Natural killer cell (primary cell): ENCODE data around the gene TP53. TPM values are rescaled to one million over a fixed set of nuclear protein-coding genes. Genes with fewer than 3 reads are reported as not detected.

Source experiments
- ATAC-seq, 3 donors: fragments of 150-1000 bp in 2 of 3; fragments of 200-7000 bp in 1 of 3; cut with Tn5 transposase; 1 replicate in 1 of 3; 2 replicates in 2 of 3; pipeline ENCODE4 v1.10.0; 2021; ENCODE audit warnings: mild to moderate bottlenecking in 2 of 3, moderate library complexity in 2 of 3
- DNase-seq, 2 donors: peaks; one replicate each; pipeline versions ENCODE4 v3.0.0 to v3.0.0-alpha.2; 2013 to 2021; ENCODE audit warnings: mixed read lengths in 1 of 2
- H3K27ac ChIP-seq: one replicate; pipeline ENCODE4 v1.5.1; 2013; ENCODE audit warnings: mild to moderate bottlenecking, low read length
- H3K27me3 ChIP-seq: one replicate; pipeline ENCODE4 v1.6.1; 2013; ENCODE audit warnings: low read length; ENCODE audit not compliant: control insufficient read depth, insufficient read depth
- H3K36me3 ChIP-seq: one replicate; pipeline ENCODE4 v1.6.1; 2013; ENCODE audit warnings: low read length; ENCODE audit not compliant: control insufficient read depth, insufficient read depth
- H3K4me1 ChIP-seq: one replicate; pipeline ENCODE4 v1.6.1; 2013; ENCODE audit warnings: low read length; ENCODE audit not compliant: control insufficient read depth, insufficient read depth
- H3K4me3 ChIP-seq: one replicate; pipeline ENCODE4 v1.5.1; 2013; ENCODE audit warnings: low read length
- H3K9me3 ChIP-seq: one replicate; pipeline ENCODE4 v1.6.1; 2013; ENCODE audit warnings: low read length; ENCODE audit not compliant: control insufficient read depth, insufficient read depth
- H3K27ac Mint-ChIP-seq, 2 donors: one replicate each; pipeline ENCODE4 v1.8.0; 2022; ENCODE audit warnings: mild to moderate bottlenecking in 2 of 2, mixed read lengths in 2 of 2, moderate library complexity in 1 of 2
- H3K27me3 Mint-ChIP-seq, 2 donors: one replicate each; pipeline ENCODE4 v1.8.0; 2022; ENCODE audit warnings: low read depth in 2 of 2, mixed read lengths in 2 of 2
- H3K36me3 Mint-ChIP-seq: one replicate; pipeline ENCODE4 v1.8.0; 2022; ENCODE audit warnings: mixed read lengths
- H3K4me1 Mint-ChIP-seq, 2 donors: one replicate each; pipeline ENCODE4 v1.8.0; 2022; ENCODE audit warnings: mixed read lengths in 2 of 2
- H3K4me3 Mint-ChIP-seq: one replicate; pipeline ENCODE4 v1.8.0; 2022; ENCODE audit warnings: mild to moderate bottlenecking, moderate library complexity, mixed read lengths
- H3K9me3 Mint-ChIP-seq, 2 donors: one replicate each; pipeline ENCODE4 v1.8.0; 2022; ENCODE audit warnings: mixed read lengths in 2 of 2
- WGBS: methylation state at CpG from one replicate; pipeline ENCODE4 v1.1.7; 2013; ENCODE audit warnings: missing lambda C conversion rate; ENCODE audit not compliant: insufficient coverage; 5-methylcytosine and 5-hydroxymethylcytosine counted together
- intact Hi-C: fragments of 100-400 bp; cut with micrococcal nuclease; formaldehyde crosslinking; loops from one replicate; pipeline ENCODE4 v1.14.2; 2022
- total RNA-seq, 4 donors: library from RNA; stranded (reverse); fragments of 120-200 nt in 1 of 4; gene quantifications; one replicate each; pipeline versions ENCODE4 v1.2.3 to v1.2.4, GENCODE V29; 2013 to 2022
- TF ChIP-seq, protein P1 (sequence below): fragments of 200-600 bp; IDR thresholded peaks from one replicate; pipeline ENCODE4 v1.8.0; 2022; ENCODE audit warnings: antibody characterized with exemption

The TP53 gene
- total RNA-seq, 3 donors from 2014 or later (not counting 1 experiment from before 2014, with no cell fraction given): 56.5 to 65.5 (median 62.0) TPM

DNA sequence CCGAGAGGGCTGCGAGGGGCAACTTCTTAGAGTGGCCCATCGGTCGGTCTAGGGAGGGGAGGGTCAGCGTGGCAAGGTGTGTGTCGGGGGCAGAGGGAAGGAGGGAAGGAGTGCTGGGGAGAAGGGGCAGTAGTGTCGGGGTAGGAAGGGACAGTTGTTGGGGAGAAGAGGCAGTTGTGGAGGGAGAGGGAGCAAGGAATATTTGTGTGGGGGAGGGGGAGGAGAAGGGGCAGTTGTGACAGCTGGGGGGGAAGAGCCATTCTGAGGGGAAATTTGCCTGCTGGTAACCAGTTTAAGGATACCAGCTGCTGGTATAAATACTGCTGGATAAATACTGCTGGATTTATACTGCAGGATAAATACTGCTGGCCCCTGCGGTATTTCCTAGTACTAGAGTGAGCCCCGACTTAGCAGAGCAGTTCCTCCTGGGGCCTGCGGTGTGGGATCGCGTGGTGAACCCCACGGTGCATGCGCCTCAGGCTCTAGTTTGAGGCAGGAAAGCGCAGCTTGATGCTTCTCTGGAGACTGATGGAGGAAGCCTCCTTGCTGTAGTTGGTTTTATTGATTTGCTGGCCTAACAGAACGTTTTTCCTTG lies 30.6 kb upstream of the TP53 start:
- Histone ChIP-seq H3K27me3 (peaks cover 32% of the 10 kb centered on the region), H3K27ac (no peak overlapping the region), H3K9me3 (no peaks in the 10 kb centered on the region), H3K4me3 (no peak overlapping the region), H3K4me1 (peaks cover 12% of the 10 kb centered on the region), H3K36me3 (no peaks in the 10 kb centered on the region)
- intact Hi-C loops: no loop called here
- Mint-ChIP-seq H3K9me3 (no peaks in the 10 kb centered on the region), H3K4me1 (peaks cover 5 to 23% of the 10 kb centered on the region in 2 donors), H3K4me3 (peak overlapping the region; percentile 45), H3K36me3 (no peaks in the 10 kb centered on the region), H3K27me3 (peaks cover 57 to 66% of the 10 kb centered on the region in 2 donors), H3K27ac (no peak overlapping the region)
- ATAC-seq (peak; percentile 17 to 60 (median 24)), DNase-seq (peak in 1 of 2 donors; percentile 49)
- TF ChIP-seq, protein P1, sequence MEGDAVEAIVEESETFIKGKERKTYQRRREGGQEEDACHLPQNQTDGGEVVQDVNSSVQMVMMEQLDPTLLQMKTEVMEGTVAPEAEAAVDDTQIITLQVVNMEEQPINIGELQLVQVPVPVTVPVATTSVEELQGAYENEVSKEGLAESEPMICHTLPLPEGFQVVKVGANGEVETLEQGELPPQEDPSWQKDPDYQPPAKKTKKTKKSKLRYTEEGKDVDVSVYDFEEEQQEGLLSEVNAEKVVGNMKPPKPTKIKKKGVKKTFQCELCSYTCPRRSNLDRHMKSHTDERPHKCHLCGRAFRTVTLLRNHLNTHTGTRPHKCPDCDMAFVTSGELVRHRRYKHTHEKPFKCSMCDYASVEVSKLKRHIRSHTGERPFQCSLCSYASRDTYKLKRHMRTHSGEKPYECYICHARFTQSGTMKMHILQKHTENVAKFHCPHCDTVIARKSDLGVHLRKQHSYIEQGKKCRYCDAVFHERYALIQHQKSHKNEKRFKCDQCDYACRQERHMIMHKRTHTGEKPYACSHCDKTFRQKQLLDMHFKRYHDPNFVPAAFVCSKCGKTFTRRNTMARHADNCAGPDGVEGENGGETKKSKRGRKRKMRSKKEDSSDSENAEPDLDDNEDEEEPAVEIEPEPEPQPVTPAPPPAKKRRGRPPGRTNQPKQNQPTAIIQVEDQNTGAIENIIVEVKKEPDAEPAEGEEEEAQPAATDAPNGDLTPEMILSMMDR: no peak
- WGBS: 1% methylated on average over 16 of the region's 16 CpGs

DNA sequence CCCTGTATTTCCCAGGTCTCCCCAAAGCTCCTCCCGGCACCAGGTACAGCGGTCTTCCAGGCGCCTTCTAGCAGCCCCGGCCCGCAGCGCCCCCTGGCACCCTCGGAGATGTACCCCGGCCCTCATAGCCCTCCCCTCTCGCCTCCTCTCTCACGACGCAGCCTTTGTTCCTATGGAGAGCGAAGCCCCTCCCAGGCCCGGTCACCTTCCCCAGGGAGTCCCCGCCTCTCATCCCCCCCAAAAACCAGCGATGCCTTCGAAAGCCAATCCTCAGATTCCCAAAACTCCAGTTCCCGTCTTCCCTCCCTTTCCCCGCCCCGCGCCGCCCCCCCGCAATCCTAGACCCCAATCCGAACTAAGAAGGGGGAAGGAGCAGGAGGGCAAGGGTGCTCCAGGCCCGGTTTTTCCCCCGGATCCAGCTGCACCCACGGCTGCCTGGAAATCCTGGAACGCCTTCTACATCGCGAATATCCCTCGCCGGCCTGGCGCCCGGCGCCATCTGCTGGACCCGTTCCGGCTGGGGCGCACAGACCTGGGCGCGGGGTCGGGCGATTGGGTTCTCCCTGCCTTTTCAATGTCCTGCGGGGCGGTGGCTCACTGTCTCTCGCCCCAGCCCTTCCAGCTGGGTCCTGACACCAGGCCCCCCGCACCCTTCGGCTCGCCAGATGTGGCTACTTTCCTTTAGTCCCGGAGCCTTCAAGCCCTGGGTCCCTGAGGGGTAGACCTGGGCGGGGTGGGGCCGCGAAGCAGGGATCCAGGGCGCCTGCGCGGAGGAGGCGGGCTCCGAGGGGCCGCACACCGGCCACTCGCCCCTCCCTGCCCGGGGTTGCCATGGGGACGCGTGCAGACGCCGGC lies 29.8 kb upstream of the TP53 start, which contains the start of gene DNAH2:
TSS of gene DNAH2 (plus strand) at position 844 of the 855 bp plus-strand sequence. CDS start 1,991 bp downstream, outside the sequence.
- peaks cover 5 to 23% of the 10 kb centered on the region in 2 donors for H3K4me1 Mint-ChIP-seq
- WGBS: under 1% methylated on average over 63 of the region's 64 CpGs
- DNase-seq (peak in 1 of 2 donors; percentile 43), ATAC-seq (peak; percentile 17 to 61 (median 26))
- TF ChIP-seq, protein P1: no peak
- H3K4me3 Mint-ChIP-seq: peak within 1 kb of the TSS; percentile 56
- Histone ChIP-seq H3K4me3 (no peak within 1 kb of the TSS), H3K9me3 (no peaks in the 10 kb centered on the region), H3K27ac (no peak within 1 kb of the TSS), H3K36me3 (no peaks in the 10 kb centered on the region), H3K4me1 (peaks cover 12% of the 10 kb centered on the region), H3K27me3 (peaks cover 32% of the 10 kb centered on the region)
- intact Hi-C loops: no loop called here
- H3K9me3 Mint-ChIP-seq: no peaks in the 10 kb centered on the region
- peaks cover 64 to 68% of the 10 kb centered on the region in 2 donors for H3K27me3 Mint-ChIP-seq
- H3K36me3 Mint-ChIP-seq: no peaks in the 10 kb centered on the region
- H3K27ac Mint-ChIP-seq: no peak within 1 kb of the TSS

DNA sequence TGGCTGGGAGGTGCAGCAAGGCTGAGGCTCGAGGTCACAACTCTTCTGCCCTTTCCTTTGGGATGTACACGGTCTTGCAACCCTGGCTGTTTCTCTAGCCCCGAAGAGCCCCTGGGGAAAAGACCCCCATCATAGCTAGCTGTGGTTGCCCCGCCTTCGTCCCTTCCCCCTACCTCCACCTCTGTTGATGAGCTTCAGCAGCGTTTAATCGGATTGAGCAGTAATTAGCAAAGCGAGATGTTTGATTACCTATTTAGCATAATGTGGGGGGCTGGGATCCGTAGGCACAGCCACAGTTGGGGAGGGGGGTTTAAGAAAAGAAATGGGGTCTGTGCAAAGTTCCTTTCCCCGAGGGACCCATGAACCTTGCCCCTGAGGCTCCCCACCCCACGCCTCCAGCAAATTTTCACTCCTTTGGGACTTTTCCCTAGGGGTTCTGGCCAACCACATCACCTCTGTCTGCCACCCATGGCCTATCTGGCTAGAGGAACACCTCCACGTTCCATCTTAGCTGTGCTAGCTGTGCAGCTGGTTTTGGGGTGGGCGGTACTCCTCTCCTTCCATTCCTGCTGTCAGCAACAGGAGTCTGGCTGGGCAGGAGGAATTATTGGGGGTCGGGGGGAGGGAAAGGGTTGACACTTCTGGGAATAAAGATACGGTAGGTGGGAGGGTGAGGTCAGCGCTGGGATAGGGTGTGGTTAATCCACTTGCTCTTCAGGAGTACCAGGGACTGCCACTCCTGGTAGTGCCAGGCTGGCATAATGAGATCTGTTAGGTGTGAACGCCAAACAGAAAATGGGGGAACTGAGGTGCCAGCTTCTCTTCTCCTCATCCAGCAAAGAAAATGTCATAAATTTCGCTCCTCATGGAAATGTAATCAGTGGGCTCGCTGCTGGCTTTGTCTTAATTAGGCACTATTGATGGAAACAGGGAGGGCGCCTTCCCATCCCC lies 28.9 kb upstream of the TP53 start:
- peak overlapping the region; percentile 6 for H3K4me3 Mint-ChIP-seq
- intact Hi-C loops: no loop called here

More for the DNA sequence above, 28.9 kb upstream of the TP53 start:
- Mint-ChIP-seq H3K36me3 (no peaks in the 10 kb centered on the region), H3K9me3 (no peaks in the 10 kb centered on the region), H3K4me1 (peaks cover 5 to 27% of the 10 kb centered on the region in 2 donors), H3K27ac (no peak overlapping the region), H3K27me3 (peaks cover 69 to 70% of the 10 kb centered on the region in 2 donors)
- WGBS: 47% methylated on average over 18 of the region's 20 CpGs
- Histone ChIP-seq H3K4me1 (peaks cover 12% of the 10 kb centered on the region), H3K27ac (no peak overlapping the region), H3K36me3 (no peaks in the 10 kb centered on the region), H3K9me3 (no peaks in the 10 kb centered on the region), H3K4me3 (no peak overlapping the region), H3K27me3 (peaks cover 35% of the 10 kb centered on the region)
- TF ChIP-seq, protein P1: no peak
- DNase-seq (no peak), ATAC-seq (no peak)
